GM04503 (cell line): Measurements from ENCODE around the gene SLCO2A1.
A peak's percentile ranks its signal among the peaks of the same experiment; 100 is the strongest.

Source experiments
- DNase-seq: peaks from one replicate; pipeline ENCODE4 v3.0.0-alpha.2; 2012; ENCODE audit warnings: low read depth

SLCO2A1 gene

GRCh38 chr3:134034005-134034785 is 4.5 kb upstream of the SLCO2A1 start:
- no peak for DNase-seq

- no peak for DNase-seq
These were observed 3.7 kb upstream of the SLCO2A1 start for GRCh38 chr3:134033315-134033996.

GRCh38 chr3:134031348-134031915 is 1.7 kb upstream of the SLCO2A1 start:
- DNase-seq = no peak

- no peak for DNase-seq
These were observed 938 bp upstream of the SLCO2A1 start for GRCh38 chr3:134030379-134031347.

DNA sequence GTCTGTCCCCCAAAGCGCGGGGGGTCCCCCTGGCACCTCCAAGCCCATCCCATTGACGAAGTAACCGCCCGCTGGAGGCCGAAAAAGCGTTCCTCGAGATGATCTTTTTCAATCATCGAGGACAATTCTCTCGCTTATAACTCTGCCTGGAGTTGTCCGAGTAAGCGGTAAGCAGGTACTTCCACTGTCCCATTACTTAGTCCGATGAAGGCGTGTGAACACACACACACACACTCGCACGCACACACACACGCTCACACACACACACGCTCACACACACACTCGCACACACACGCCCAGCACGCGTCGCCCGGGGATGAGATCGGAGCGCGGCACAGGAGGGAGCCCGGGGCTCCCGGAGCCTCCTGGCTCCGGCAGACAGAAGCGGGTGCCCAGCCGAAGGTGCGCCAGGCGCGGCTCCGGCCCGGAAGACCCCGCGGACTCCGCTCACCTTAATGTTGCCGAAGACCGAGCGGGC is 430 bp downstream of the SLCO2A1 start:
- no peak for DNase-seq

GRCh38 chr3:134028486-134029255 is 1.1 kb downstream of the SLCO2A1 start:
- no peak for DNase-seq

GRCh38 chr3:134027631-134028030 is 2.1 kb downstream of the SLCO2A1 start:
- DNase-seq = no peak

GRCh38 chr3:134020135-134020680 is 9.5 kb downstream of the SLCO2A1 start:
- DNase-seq = no peak

DNA sequence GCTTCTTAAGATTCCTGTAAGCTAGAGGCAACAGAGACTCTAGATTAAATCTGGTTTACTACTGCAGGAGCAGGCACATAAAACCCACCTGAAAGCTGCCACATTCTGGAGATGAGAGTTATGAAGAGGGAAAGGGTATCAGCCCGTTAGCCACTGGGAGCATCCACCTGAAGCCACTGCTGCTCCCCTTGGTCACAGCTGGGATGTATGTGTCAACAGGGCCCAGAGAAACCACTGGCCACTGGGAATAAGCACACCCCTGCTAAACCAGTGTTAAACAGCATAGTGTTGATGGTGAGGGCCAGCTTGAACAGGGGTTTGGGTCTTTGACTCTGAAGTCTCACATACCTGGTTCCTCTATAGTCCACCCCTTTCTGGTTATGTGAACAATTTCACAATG is 10.9 kb downstream of the SLCO2A1 start:
- DNase-seq = no peak

- no peak for DNase-seq
These were observed 11.3 kb downstream of the SLCO2A1 start for GRCh38 chr3:134018406-134018805.

GRCh38 chr3:134017490-134017889 is 12.2 kb downstream of the SLCO2A1 start:
- no peak for DNase-seq

DNA sequence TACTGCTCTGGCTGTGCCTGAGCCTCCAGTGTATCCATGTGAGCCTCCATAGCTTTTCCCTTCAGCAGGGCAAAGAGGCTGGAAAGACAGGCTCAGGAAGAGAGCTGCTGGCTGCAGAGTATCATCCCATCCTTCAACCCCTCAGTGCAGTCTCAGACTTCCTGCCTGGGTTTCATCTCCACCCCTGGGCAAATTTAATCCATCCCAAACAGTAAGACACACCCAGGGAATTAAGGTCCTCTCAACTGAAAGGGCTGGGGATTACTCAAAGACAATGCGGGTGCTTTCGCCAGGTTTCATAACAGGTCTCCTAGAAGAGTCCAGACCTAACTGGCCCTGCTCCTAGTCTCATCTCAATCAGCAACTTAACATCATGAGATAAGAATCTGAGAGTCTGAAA is 15.5 kb downstream of the SLCO2A1 start:
- no peak for DNase-seq

- DNase-seq = no peak
These were observed 16.4 kb downstream of the SLCO2A1 start for GRCh38 chr3:134013280-134013679.

DNA sequence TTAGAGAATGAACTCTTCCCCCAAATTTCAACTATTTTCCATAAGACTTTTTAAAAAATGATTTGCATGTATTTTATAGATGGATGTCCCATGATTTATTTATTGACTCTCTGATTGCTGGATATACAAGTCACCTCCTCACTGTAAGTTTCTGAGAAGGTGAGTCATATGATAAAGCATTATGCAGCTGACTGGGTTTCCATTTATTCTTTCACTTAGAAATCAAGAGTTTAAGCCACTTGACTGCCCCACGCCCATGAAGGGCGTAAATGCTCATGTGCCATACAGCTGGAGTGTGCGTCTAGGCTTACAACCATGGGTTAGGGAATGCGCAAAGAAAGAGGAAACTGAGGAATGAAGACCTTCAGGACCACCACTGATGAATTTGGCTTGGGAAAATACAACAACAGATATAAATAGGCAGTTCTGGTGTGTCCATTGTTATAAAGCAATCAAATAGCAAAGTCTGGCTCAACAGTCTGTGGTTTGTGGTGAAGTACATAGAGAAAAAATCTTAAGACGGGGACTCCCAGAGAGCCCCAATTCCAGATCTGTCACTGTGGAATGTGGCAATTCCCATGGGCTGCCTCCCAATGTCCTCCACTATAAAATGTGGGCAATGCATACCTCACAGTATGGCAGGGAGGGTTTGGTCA is 20.3 kb downstream of the SLCO2A1 start:
- peak; percentile 51 for DNase-seq

GRCh38 chr3:134008630-134009156 is 21.0 kb downstream of the SLCO2A1 start:
- DNase-seq = peak; percentile 80

DNA sequence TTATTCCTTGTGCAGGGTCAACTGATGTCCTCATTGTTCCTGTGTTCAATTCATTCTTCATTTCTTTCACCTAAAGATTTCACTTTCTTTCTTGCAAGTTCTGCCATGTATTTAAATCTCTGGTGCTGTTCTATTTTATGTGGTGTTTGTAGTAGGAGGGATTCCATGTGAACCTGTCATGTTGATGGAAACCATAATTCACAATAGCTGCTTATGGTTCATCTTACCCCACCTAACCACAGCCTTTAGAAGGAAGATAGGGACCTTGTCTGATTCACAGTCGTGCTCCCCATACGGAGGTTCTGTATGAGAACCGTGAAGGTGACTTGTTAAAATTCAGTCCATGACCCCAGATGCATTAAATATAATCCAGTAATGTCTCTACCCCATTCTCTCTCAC is 21.9 kb downstream of the SLCO2A1 start:
- no peak for DNase-seq

DNA sequence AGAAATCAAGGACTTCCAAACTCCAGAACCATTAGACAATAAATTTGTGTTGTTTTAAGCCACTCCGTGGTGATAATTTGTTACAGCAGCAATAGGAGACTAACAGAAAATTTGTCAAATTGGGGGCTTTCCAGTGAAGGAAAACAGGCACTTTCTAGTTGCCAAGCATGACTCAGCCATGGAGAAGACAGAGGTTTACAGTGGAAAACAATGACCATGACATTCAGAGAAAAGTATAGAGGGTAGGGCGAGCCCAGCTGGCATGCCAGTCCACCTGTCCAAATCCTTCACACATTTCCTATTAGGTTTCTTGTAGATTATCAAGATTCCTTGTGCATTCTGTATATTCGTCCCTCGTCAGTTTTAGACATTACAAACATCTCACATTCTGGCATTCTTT is 24.9 kb downstream of the SLCO2A1 start:
- DNase-seq = no peak

GRCh38 chr3:134003066-134003465 is 26.7 kb downstream of the SLCO2A1 start:
- no peak for DNase-seq

DNA sequence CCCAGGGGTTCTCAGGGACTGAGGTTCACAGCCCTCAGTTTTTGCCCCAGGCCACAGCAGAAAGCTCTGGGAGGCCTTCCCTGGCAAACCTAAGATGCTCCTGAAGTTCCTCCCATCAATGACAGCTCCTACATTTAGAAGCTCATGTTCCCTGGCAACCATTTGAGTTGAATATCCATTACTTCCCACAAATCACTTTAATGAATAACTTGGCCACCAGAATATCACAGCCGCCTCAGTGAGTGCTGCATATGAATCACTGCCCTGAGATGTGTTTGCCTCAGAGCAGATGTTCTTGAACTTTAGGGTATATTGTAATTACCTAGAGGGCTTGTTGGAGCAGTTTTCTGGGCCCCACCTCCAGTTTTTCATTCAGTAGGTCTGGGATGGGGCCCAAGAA is 27.4 kb downstream of the SLCO2A1 start:
- DNase-seq = peak; percentile 70

- no peak for DNase-seq
These were observed 28.5 kb downstream of the SLCO2A1 start for GRCh38 chr3:134001251-134001650.
